GM23248 (cell line): ENCODE data around the gene ZC3H7A.

ENCODE experiments used
- EZH2 ChIP-seq: fragments of 200-600 bp; sonication (generic); IDR thresholded peaks from 2 replicates; pipeline ENCODE4 v1.6.1; 2018; ENCODE audit warnings: antibody characterized with exemption, mild to moderate bottlenecking; ENCODE audit not compliant: insufficient read depth, poor library complexity, severe bottlenecking
- EZH2phosphoT487 ChIP-seq: fragments of 200-600 bp; sonication (generic); IDR thresholded peaks from 2 replicates; pipeline ENCODE4 v1.6.1; 2018; ENCODE audit warnings: antibody characterized with exemption, moderate library complexity, mild to moderate bottlenecking, low read depth; ENCODE audit not compliant: insufficient read depth

- TF ChIP-seq EZH2, result no peak
- TF ChIP-seq EZH2phosphoT487, result no peak
These were observed 80.7 kb downstream of the ZC3H7A start for GRCh38 chr16:11716336-11716735.
